Activated gamma-delta T cell treated with anti-CD3 and anti-CD28 coated beads, Interleukin-2, amount 50 U/mL, for 16 hours (primary cell): Measurements from ENCODE around the gene LAGE3.
A peak's percentile ranks its signal among the peaks of the same experiment; 100 is the strongest.

ENCODE experiments used
- DNase-seq: peaks from one replicate; pipeline ENCODE4 v3.0.0-alpha.2; 2020; ENCODE audit warnings: low read depth

LAGE3 gene, protein sequence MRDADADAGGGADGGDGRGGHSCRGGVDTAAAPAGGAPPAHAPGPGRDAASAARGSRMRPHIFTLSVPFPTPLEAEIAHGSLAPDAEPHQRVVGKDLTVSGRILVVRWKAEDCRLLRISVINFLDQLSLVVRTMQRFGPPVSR

DNA sequence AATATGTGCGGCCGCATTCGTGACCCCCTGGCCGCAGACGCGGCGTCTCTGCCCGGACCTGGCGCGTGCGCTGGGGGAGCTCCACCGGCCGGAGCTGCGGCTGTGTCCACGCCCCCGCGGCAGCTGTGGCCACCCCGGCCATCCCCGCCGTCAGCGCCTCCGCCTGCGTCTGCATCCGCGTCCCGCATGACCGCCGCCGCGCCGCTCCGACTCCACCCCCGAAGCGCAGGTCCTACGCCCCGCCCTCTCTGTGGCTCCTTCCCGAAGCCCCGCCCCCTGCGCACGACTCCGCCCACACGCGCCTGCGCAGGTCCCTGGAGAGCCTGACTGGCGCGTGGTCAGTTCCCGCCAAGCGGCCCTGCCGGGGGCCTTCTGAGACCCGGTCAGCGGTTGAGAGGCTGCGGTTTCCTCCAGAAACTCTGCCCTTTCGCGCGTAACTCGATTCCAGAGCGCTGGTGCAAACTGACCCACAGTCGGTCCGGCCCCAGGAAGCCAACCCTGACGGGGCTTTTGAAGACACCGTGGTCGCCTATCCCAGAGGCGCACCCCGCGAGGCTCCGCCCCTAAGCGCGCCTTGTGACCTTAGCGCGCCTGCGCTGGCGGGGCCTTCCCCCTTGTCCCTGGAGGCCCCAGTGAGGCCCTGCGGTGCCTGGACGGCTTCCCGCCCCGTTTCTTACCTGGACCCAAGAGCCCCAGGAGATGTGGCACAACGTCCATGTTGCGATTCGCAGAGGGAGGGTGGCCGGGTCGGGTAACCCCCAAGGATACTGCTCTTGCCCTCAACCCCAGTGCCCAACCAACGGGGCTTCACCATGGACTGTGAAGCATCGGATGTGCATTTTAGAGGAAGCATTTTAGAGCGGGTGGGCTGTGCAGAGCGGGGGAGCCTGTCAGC, at the start of gene LAGE3:
LAGE3 (minus strand) TSS at position 554 of the 895 bp plus-strand sequence; CDS start at position 188, 366 bp downstream.
- DNase-seq = peak; percentile 88

- DNase-seq = no peak
Observed at GRCh38 chrX:154526901-154527675, 48.0 kb upstream of the LAGE3 start.

DNA sequence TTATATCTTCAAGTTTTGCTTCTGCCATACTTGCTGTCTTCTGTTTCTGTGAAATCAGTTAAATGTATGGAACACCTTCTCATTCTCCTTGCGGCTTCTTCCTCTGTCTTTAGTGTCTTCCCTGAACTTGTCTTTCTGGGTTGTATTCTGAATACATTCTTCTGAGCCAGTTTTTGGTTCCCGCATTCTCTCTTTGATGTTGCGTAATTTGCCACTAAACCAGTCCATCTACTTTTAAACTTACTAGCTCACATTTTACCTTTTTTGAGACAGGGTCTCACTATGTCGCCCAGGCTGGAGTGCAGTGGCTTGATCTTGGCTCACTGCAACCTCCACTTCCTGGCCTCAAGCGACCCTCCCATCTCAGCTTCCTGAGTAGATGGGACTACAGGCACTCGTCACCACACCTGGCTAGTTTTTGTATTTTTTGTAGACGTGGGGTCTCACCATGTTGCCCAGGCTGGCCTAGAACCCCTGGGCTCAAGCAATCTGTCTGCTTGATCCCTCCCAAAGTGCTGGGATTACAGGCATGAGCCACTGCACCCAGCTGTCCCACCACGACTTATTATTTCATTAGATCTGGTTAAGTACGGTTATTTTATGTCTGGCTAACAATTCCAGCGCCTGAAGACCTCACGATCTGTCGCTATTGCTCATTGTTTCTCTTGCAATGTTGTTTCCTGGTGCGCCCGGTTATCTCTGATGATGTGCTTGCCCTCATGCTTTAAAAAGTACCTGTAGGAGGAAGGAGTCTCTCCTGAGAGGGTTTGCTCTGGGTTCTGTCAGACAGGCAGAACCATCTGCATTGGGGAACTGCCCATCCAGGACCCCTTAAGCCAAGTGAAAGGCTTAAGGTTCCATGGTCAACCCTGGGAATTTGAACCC, 46.8 kb upstream of the LAGE3 start:
- no peak for DNase-seq

GRCh38 chrX:154519389-154519788, 40.3 kb upstream of the LAGE3 start:
- no peak for DNase-seq

GRCh38 chrX:154517101-154517781, 38.2 kb upstream of the LAGE3 start:
- no peak for DNase-seq

GRCh38 chrX:154516656-154517100, 37.6 kb upstream of the LAGE3 start:
- DNase-seq = no peak

GRCh38 chrX:154515966-154516655, 37.0 kb upstream of the LAGE3 start, which contains the start of gene FAM3A:
Gene FAM3A, minus strand, starts transcription at chrX:154516232. Its CDS starts 460 bp downstream, at chrX:154515772.
- DNase-seq = peak; percentile 88

- DNase-seq = no peak
Observed at GRCh38 chrX:154515090-154515965, 36.2 kb upstream of the LAGE3 start.

DNA sequence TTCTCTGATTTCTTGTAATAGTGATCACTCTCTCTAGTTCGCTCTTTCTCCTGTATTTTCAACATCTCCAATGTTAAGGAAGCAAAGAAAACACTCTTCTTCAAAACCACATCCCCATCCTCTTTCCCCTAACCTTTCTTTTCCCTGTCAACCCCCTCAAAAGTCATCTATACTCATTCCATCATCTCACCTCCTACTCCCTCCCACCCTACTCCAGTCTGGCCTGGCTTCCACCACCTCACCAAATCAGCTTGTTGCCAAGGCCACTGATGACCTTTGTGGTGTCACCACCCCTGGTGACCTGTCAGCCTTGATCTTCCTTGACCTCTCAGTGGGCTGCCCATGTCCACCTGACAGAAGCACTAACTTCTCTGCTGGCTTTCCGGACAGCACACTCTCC, 34.6 kb upstream of the LAGE3 start:
- DNase-seq = no peak

DNA sequence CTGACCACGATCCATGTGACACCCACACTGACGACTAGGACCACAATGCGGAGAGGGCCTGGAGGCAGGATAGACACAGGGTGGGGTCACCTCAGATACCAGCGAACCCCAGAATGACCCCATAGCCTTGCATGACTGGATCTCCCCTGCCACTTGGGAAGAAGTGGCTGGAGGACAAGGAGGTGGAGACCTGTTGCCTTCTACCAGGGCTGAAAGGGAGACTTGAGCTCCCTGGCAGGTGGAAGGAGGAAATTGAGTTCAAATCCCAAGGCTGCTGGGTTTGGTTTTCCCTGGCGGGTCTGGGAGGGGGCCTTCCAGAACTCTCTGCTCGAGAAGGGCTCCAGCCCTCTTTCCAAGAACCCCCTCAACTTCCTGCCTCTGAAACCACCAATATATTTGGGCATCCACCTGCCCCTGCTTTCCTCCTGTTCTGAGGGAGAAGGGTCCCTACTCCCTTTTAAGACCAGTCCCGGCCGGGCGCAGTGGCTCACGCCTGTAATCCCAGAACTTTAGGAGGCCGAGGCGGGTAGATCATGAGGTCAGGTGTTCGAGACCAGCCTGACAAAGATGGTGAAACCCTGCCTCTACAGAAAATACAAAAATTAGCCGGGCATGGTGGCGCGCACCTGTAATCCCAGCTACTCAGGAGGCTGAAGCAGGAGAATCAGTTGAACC, 33.9 kb upstream of the LAGE3 start:
- DNase-seq = no peak

DNA sequence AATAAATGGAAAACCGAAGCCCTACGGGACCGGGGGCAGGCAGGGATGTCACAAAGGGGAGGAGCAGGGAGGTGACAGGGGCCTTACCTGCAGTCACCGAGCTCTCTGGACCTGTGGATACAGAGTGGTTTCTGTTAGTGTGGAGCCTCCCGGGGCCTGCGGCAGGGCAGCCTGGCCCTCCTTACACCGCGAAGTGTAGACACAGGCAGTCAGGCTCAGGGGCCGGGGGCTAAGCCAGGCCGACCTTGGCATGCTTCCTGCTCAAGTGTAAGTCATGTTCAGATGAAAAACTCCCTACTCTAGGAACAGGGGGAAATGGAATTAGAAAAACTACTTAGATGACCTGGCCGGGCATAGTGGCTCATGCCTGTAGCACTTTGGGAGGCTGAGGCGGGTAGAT, 32.7 kb upstream of the LAGE3 start:
- no peak for DNase-seq

DNA sequence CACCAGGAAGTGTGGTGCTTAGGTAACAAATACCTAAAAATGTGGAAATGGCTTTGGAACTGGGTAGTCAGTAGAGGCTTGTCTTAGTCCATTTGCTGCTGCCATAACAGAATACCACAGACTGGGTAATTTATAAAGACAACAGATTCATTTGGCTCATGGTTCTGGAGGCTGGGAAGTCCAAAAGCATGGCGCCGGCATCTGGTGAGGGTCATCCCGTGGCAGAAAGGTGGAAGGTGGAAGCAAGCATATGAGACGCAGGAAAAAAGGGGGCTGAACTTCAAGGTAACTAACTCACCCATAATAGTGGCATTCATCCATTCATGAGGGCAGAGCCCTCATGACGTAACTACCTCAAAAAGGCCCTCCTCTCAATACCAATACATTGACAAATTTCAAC, 30.4 kb upstream of the LAGE3 start:
- DNase-seq = no peak

DNA sequence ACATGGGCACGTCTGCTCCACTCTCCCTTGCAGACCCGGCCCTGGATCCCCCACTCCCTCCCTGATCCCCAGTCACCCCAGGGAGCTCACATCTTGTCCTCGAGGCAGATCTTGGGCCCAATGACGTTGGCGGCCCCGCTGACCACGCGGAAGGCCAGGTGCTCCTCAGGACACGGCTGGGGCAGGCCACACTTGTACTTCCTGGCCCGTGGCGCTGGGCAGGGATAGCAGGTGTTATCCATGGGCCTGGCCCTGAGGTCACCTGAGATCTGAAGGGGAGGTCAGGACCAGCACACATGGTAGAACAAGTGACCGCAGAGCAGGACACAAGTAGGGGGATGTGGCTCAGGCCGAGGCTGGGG, 29.3 kb upstream of the LAGE3 start:
- DNase-seq = no peak

GRCh38 chrX:154507673-154508383, 28.7 kb upstream of the LAGE3 start:
- no peak for DNase-seq

- DNase-seq = no peak
Observed at GRCh38 chrX:154506483-154507332, 27.6 kb upstream of the LAGE3 start.

- DNase-seq = no peak
Observed at GRCh38 chrX:154505734-154506133, 26.7 kb upstream of the LAGE3 start.

DNA sequence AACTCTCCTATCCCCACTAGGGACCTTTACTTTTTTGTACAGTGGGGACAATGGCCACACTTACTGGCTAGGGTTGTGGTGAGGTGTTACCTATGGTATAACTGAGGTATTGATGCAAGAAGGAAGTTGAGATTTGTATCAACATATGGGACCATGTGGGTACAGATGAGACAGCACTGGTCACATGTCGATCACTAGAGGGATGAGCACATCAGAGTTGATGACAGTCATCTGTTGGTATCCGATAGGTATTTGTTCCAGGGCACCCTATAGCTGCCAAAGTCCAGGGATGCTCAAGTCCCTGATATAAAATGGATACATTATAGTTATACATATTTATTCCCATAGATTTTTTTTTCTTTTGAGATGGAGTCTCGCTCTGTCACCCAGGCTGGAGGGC, 23.9 kb upstream of the LAGE3 start:
- DNase-seq = no peak
